NT2/D1 (cell line): ENCODE data around the gene P3H1.

Experiments
- SUZ12 ChIP-seq: IDR thresholded peaks from 2 replicates; pipeline ENCODE4 v1.6.1; 2011; ENCODE audit not compliant: insufficient read length, insufficient read depth; ENCODE audit errors: extremely low read depth
- YY1 ChIP-seq: IDR thresholded peaks from 2 replicates; pipeline ENCODE4 v1.6.1; 2011; ENCODE audit not compliant: insufficient read length, insufficient read depth
- ZNF274 ChIP-seq: IDR thresholded peaks from 2 replicates; pipeline ENCODE4 v1.6.1; 2011; ENCODE audit warnings: mild to moderate bottlenecking, low read depth, low read length

DNA sequence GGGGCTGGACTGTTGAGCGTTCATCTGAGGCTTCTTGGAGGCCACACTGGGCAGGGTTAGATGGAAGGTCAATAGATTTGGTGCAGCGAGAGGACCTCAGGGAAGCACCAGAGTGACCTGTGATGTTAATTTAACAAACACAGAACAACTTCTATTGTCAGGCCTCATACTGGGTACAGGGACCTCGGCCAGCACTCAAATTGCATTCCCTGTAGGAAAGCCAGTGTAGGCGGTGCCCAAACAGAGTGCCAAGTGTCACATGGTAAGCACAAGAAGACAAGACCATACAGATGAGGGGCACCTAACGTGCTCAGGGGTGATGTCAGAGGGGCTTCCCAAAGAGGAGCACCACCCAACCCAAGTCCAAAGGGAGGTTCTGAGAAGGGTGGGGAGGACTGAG, 19.3 kb upstream of the P3H1 start:
- TF ChIP-seq YY1 (no peak), ZNF274 (no peak), SUZ12 (no peak)
